ENCODE results near the gene KIAA0930.

Gene KIAA0930

DNA sequence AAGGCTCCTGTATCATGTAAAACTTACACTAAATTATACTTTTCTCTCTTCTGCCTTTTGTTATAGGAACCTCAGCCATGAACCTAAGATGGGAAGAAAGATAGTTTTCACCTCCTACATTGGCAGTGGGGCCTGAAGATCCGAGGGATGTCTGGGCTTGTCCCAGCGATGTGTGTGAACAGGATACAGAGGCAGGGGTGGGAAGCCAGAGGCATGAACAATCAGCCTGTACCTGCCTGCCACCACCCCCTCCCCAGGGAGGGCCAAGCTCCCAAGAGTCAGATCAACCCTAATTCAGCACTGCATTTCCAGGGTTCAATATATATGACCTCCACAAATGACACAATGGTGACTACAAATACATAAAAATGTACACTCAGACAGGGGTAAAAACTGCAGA is 9.4 kb downstream of the KIAA0930 start:
- DNase-seq (ENCODE audit: insufficient read length), result no peak
- TF ChIP-seq POLR2AphosphoS5 (IDR thresholded peaks at IDR 0.05; ENCODE audit: low read depth, low read length) (no peak), TAF1 (IDR thresholded peaks at IDR 0.05; ENCODE audit: borderline replicate concordance, low read depth, low read length) (no peak), POLR2A (IDR thresholded peaks at IDR 0.05; ENCODE audit: low read depth, low read length) (no peak)
- FAIRE-seq, result no peak

DNA sequence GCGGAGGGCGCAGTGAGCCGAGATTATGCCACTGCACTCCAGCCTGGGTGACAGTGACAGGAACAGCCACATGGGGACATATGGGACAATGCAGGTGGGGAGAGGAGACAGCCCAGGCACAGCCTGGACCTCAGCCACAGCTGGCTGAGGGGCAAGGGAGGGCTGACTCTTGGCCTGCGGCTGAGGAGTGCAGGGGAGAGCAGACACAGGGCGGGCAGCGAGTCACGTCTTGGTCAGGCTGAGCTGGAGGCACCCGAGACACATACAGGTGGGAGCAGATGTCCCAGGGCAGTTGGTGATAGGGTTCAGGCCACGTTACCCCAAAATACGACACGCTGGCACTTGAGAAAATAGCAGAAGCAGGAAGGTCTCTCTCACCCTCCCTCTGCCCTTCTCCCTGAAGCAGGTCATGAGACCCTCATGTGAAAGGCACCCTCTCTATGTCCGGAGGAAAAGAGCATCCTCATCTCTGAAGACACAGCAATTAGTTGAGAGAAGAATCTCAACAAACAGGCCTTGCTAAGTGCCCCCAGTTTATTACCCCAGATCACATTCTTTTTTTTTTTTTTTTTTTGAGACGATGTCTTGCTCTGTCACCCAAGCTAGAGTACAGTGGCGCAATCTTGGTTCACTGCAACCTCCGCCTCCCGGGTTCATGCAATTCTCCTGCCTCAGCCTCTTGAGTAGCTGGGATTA is 10.5 kb downstream of the KIAA0930 start:
- DNase-seq (ENCODE audit: insufficient read length) (no peak), FAIRE-seq (no peak)
- TF ChIP-seq POLR2A (IDR thresholded peaks at IDR 0.05; ENCODE audit: low read depth, low read length) (no peak), TAF1 (IDR thresholded peaks at IDR 0.05; ENCODE audit: borderline replicate concordance, low read depth, low read length) (no peak), POLR2AphosphoS5 (IDR thresholded peaks at IDR 0.05; ENCODE audit: low read depth, low read length) (no peak)

DNA sequence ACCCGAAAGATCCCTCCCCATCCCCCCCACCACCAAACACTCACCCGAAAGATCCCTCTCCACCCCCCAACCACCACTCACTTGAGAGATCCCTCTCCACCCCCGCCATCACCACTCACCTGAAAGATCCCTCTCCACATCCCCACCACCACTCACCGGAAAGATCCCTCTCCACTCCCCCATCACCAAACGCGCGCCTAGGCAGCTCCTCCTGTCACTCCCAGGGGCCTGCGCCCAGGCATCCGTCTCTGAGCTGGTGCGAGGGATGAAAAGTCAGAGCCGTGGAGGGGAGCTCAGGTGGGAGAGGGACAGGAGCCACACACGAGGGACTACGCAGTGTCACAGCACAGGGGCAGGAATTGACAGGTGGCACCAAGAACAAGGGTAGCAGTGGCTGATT is 11.5 kb downstream of the KIAA0930 start:
- DNase-seq (ENCODE audit: insufficient read length) (no peak), FAIRE-seq (no peak)

DNA sequence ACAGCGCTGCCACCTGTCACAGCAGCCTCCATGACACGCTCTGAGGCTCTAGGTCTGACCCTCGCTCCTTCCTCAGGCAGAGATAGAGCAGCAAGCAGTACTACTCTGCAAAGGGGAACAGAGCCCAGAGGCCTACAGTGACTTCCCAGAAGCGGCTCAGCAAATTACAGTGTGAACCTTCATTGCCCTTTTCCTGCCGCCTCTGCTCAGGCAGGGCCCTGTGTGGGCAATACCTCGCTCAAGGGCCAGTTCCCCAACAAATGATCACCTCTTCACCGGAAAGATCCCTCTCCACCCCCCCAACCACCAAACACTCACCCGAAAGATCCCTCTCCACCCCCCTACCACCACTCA is 12.3 kb downstream of the KIAA0930 start:
- no peak for FAIRE-seq
- no peak for TF ChIP-seq POLR2A (IDR thresholded peaks at IDR 0.05; ENCODE audit: low read depth, low read length)
- TF ChIP-seq POLR2AphosphoS5 (IDR thresholded peaks at IDR 0.05; ENCODE audit: low read depth, low read length), result no peak
- TF ChIP-seq TAF1 (IDR thresholded peaks at IDR 0.05; ENCODE audit: borderline replicate concordance, low read depth, low read length), result no peak
- no peak for DNase-seq (ENCODE audit: insufficient read length)

More for the DNA sequence above, 11.5 kb downstream of the KIAA0930 start:
- TF ChIP-seq POLR2AphosphoS5 (IDR thresholded peaks at IDR 0.05; ENCODE audit: low read depth, low read length), result no peak
- no peak for TF ChIP-seq POLR2A (IDR thresholded peaks at IDR 0.05; ENCODE audit: low read depth, low read length)
- no peak for TF ChIP-seq TAF1 (IDR thresholded peaks at IDR 0.05; ENCODE audit: borderline replicate concordance, low read depth, low read length)

DNA sequence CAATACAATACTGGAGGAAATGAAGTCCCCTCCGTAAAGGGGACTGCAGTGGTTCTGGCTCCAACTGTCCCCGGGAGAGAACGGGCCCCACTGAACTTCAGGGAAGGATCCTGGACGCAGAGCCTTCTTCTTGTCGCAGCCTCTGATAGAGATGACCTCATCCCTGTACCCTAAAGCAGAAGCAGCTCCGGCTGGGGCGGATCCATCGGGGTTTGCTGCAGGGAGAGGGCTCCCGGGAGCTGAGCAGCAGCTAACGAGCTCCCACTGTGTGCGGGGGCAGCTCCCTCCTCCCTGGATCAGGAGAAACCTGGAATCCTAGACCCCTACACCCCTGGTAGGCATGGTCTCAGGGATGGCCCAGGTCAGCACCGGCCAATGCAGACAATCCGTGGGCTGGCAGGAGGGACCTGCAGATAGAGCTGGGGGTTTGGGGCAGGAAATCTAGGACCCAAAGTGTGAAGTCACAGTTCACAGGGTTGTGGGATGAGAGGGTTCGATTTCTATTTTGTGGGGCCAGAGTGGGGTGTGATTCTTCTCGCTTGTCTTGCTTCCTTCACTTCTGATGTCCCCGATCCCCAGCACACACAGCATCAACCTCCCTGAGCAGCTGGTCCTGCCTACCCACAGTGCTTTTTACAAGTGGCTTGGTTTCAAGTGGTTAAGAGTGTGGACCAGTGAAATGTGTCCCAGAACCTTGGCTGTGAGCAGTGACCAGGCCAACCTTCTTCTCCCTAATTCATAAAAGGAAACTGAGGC is 12.9 kb downstream of the KIAA0930 start:
- FAIRE-seq (no peak), DNase-seq (ENCODE audit: insufficient read length) (no peak)
- TF ChIP-seq POLR2AphosphoS5 (IDR thresholded peaks at IDR 0.05; ENCODE audit: low read depth, low read length), result no peak
- TF ChIP-seq TAF1 (IDR thresholded peaks at IDR 0.05; ENCODE audit: borderline replicate concordance, low read depth, low read length), result no peak
- TF ChIP-seq POLR2A (IDR thresholded peaks at IDR 0.05; ENCODE audit: low read depth, low read length), result no peak

DNA sequence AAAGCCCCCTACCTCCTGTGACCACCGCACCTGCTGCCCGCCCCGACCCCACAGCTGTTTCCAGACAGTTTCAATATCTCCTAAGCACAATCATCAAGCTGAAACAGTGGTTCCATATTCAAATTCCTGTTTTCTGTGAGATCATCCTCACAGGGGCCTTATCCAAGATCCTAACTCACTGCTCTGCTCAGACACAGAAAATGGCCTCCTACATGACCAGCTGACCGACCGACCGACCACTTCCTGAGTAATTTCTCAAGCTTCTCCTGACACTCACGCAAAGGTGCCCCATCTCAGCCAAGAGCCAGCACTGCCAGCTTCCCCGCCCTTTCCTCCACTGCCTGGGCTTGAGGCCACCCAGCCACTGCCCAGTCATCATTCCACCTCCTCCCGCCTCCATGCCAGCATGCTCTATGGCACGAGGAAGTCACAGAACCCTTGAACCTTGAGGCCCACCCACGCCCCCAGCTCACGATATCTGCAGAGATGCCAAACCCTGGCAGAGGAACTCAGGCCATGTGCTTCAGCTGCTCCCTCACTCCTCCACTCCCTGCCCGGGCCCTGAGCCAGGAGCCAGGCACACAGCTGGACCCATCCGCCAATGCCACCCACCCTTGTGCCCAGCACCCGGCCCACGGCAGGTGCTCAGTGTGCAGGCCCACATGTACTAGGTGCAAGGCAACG is 14.0 kb downstream of the KIAA0930 start:
- TF ChIP-seq TAF1 (IDR thresholded peaks at IDR 0.05; ENCODE audit: borderline replicate concordance, low read depth, low read length) (no peak), POLR2AphosphoS5 (IDR thresholded peaks at IDR 0.05; ENCODE audit: low read depth, low read length) (no peak), POLR2A (IDR thresholded peaks at IDR 0.05; ENCODE audit: low read depth, low read length) (no peak)
- DNase-seq (ENCODE audit: insufficient read length), result no peak
- FAIRE-seq, result no peak

DNA sequence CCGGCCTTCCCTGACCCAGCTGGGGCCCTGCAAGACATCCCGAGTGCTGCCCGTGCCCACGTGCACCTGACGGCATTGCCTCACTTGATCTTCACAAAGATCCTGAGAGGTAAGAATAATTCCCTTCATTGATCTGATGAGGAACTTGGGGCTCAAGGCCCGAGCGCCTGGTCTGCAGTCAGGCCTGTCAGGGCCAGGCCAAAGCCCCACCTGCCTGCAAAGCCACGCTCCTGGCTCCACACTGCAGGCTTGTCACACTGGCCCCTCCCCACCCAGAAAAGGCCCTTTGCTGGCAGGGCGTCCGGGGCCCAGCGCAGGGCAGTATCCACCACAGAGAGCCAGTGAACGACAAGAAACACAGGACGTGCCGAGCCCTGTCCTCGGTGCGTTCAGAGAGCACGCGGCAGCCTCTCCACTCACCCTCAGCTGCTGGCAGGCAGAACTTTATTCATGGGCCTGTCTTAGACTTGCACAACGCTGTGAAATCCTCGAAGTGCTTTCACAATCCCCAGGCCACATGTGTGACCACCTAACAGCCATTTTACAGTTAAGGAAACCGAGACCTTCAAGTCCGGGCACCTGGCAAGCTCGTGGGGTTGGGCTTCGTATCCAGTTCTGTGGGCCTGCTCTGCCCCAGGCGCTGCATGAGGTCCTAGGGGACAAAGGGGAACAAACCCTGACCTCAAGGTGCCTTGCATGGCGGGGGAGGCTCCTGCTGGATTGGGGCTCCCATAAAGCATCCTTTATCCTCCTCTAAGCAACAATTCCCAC is 14.8 kb downstream of the KIAA0930 start:
- DNase-seq (ENCODE audit: insufficient read length), result no peak
- no peak for FAIRE-seq
- TF ChIP-seq POLR2AphosphoS5 (IDR thresholded peaks at IDR 0.05; ENCODE audit: low read depth, low read length), result no peak
- no peak for TF ChIP-seq POLR2A (IDR thresholded peaks at IDR 0.05; ENCODE audit: low read depth, low read length)
- TF ChIP-seq TAF1 (IDR thresholded peaks at IDR 0.05; ENCODE audit: borderline replicate concordance, low read depth, low read length), result no peak

DNA sequence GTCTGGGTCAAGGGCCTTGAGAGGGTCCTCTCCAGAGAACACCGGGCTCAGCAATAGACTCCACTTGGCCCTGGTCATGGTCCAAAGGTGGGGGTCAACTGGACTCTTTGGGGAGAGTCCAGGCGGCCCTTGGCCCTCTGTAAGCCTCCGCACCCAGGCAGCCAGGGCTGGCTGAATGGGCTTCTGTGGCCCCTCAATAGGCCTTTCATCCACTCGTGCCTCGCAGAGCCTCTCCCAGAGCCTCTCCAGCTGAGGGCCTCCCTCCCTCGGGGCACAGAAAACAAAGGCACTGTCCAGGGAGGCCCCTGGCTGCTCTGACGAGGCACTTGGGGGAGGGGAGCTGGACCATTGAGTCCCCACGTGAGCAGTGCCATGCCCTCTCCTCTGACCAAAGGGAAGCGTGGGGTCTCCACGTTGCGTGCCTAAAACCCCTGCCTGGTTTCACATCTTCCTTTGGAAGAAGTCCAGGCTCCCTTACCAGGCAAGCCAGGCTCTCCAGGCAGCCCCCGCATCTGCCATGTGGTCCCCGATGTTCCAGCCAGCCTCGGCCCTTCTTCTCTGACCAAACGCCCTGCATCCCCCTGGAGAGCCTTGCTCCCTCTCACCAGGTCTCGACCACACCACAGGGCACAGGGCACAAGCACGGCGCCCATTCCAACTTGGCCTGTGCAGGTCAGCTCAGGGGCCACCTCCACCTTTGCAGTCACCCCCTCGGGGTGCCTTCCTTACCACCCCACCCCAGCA is 15.5 kb downstream of the KIAA0930 start:
- FAIRE-seq, result no peak
- TF ChIP-seq POLR2AphosphoS5 (IDR thresholded peaks at IDR 0.05; ENCODE audit: low read depth, low read length) (no peak), POLR2A (IDR thresholded peaks at IDR 0.05; ENCODE audit: low read depth, low read length) (no peak), TAF1 (IDR thresholded peaks at IDR 0.05; ENCODE audit: borderline replicate concordance, low read depth, low read length) (no peak)
- DNase-seq (ENCODE audit: insufficient read length), result no peak

DNA sequence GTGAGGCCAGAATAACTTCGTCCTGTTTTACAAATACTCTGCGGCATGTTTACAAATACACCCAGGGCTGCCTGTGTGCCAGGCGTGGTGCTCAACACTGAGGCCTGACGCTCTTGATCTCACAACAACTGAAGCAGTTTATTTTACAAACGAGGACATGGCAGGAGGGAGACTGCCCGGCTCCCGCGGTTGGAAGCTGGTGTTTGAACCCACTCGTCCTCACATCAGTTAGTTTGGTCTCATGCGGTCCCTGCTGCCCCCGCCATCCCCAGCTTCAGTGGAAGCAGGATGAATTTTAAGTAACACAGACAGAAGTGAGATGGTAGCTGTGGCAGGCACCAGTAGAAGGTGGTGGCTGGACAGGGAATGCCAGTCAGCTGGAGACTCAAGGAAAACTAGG is 16.4 kb downstream of the KIAA0930 start:
- no peak for TF ChIP-seq TAF1 (IDR thresholded peaks at IDR 0.05; ENCODE audit: borderline replicate concordance, low read depth, low read length)
- no peak for TF ChIP-seq POLR2AphosphoS5 (IDR thresholded peaks at IDR 0.05; ENCODE audit: low read depth, low read length)
- TF ChIP-seq POLR2A (IDR thresholded peaks at IDR 0.05; ENCODE audit: low read depth, low read length), result no peak
- FAIRE-seq, result no peak
- no peak for DNase-seq (ENCODE audit: insufficient read length)

DNA sequence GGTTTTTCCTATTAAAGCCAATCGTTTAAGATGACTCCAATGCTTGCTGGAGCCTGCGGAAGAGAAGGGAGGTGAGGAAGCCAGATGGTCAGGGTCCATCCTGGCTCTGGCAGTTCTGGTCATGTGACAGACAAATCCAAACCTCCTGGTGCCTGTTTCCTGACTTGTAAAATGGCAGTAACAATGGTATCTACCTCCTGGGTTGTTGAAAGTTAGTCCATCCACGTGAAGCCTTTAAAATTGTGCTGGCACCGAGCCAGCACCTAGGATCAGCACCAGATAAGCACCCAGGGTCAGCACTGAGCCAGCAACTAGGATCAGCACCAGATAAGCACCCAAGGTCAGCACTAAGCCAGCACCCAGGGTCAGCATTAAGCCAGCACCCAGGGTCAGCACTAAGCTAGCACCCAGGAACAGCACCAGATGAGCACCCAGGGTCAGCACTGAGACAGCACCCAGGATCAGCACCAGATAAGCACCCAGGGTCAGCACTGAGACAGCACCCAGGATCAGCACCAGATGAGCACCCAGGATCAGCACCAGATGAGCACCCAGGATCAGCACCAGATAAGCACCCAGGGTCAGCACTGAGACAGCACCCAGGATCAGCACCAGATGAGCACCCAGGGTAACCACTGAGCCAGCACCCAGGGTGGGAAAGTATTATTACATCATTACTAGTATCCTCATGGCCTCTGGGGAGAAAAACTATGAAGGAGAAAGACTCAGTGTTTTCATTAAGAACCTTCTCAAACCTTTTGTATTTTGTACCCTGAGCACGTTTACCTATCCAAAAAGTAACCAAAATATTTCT is 17.2 kb downstream of the KIAA0930 start:
- no peak for DNase-seq (ENCODE audit: insufficient read length)
- TF ChIP-seq POLR2AphosphoS5 (IDR thresholded peaks at IDR 0.05; ENCODE audit: low read depth, low read length) (no peak), POLR2A (IDR thresholded peaks at IDR 0.05; ENCODE audit: low read depth, low read length) (no peak), TAF1 (IDR thresholded peaks at IDR 0.05; ENCODE audit: borderline replicate concordance, low read depth, low read length) (no peak)
- FAIRE-seq, result peak; percentile 67

Data from GM12892 (cell line).